PFSK-1 (cell line): Measurements from ENCODE around the gene TTC6.

Experiments used
- FOXP2 ChIP-seq: optimal IDR thresholded peaks from 2 replicates; pipeline ENCODE3; 2011; ENCODE audit warnings: borderline replicate concordance, control low read depth, inconsistent platforms; ENCODE audit not compliant: insufficient read depth; ENCODE audit errors: extremely low read length, extremely low read depth
- POLR2AphosphoS5 ChIP-seq: IDR thresholded peaks from 2 replicates; pipeline ENCODE4 v1.6.1; 2012; ENCODE audit warnings: low read depth, mild to moderate bottlenecking, control low read depth, low read length, moderate library complexity
- REST ChIP-seq, 2 experiments: IDR thresholded peaks; 2 replicates each; pipeline versions ENCODE4 v1.6.1 to v1.8.0; 2011 to 2012; ENCODE audit warnings: low read depth in 2 of 2, low read length in 2 of 2, control low read depth in 1 of 2, inconsistent platforms in 1 of 2, mild to moderate bottlenecking in 1 of 2, moderate library complexity in 1 of 2; ENCODE audit not compliant: insufficient read depth in 1 of 2
- SIN3A ChIP-seq: IDR thresholded peaks from 2 replicates; pipeline ENCODE4 v1.6.1; 2012; ENCODE audit warnings: mild to moderate bottlenecking, low read length, moderate library complexity, borderline replicate concordance; ENCODE audit not compliant: insufficient read depth
- TAF1 ChIP-seq: IDR thresholded peaks from 2 replicates; pipeline ENCODE4 v1.6.1; 2012; ENCODE audit warnings: low read length, control low read depth, borderline replicate concordance; ENCODE audit not compliant: insufficient read depth

TTC6 gene

DNA sequence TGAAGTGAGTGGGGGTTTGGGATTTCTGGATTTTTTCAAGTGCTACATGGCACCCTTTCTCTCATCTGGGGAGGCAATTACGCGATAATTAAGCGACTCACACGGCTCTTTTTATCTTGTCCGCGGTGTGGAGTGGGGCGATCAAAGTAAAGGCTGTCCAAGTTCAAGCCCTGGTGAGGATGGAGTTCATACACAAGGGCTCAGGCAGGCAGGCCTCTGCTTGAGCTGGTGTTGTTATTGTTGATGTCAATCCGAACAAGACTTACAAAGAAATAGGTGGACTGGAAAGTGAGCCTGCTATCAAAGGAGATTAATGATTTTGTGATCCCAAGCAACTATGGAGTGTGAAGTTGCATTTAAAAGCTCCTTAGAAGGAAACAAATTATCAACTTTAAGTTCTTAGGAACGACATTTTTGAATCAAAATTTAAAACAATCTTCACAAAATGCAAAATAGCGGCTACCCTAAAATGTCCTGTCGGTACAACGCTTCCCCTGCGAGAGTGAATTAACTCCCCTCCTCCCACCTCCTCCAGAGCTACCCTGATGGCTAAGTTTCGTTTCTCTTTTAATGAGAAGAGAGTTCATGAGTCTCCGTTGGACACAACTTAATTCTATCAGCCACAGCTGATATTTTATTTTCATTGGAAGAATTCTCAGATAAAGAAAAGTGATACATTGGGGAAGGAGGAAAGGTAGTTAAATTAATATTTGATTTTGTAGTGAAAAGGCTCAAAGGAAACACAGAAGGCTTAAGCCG is 6.3 kb upstream of the TTC6 start:
- no peak for TF ChIP-seq TAF1

- TF ChIP-seq SIN3A (no peak), POLR2AphosphoS5 (no peak), REST (IDR thresholded peaks at IDR 0.05; ENCODE audit: insufficient read depth in 1 of 2, low read depth in 2 of 2, low read length in 2 of 2) (no peak), TAF1 (no peak), FOXP2 (no peak)
Observed at GRCh38 chr14:37589715-37590427, 5.6 kb upstream of the TTC6 start.

- TF ChIP-seq POLR2AphosphoS5 (no peak), TAF1 (no peak), SIN3A (no peak), REST (IDR thresholded peaks at IDR 0.05; ENCODE audit: insufficient read depth in 1 of 2, low read depth in 2 of 2, low read length in 2 of 2) (no peak), FOXP2 (no peak)
Observed at GRCh38 chr14:37590428-37591139, 4.8 kb upstream of the TTC6 start.

GRCh38 chr14:37591311-37591940 is 4.0 kb upstream of the TTC6 start:
- TF ChIP-seq REST (IDR thresholded peaks at IDR 0.05; ENCODE audit: insufficient read depth in 1 of 2, low read depth in 2 of 2, low read length in 2 of 2), result no peak
- no peak for TF ChIP-seq POLR2AphosphoS5
- no peak for TF ChIP-seq TAF1
- TF ChIP-seq FOXP2, result no peak
- no peak for TF ChIP-seq SIN3A

- TF ChIP-seq FOXP2 (no peak), TAF1 (no peak), SIN3A (no peak), POLR2AphosphoS5 (no peak), REST (IDR thresholded peaks at IDR 0.05; ENCODE audit: insufficient read depth in 1 of 2, low read depth in 2 of 2, low read length in 2 of 2) (no peak)
Observed at GRCh38 chr14:37591941-37592481, 3.4 kb upstream of the TTC6 start.
